Endometrial microvascular endothelial cells (primary cell): ENCODE measurements around the gene NDUFS1. TPM values are rescaled to one million over a fixed set of nuclear protein-coding genes. Genes with fewer than 3 reads are reported as not detected.
"Not testable (repeated sequence)": the region's sequence is repeated elsewhere in the genome, so short reads cannot be mapped to it uniquely, and the experiment has no call there.

ENCODE experiments used
- in situ Hi-C: cut with HindIII; loops from 2 replicates; pipeline ENCODE4 v1.10.0; 2017; ENCODE audit warnings: low sequenced_read_pairs, low pct_unique_long_range_greater_than_20kb; ENCODE audit errors: inconsistent ontology term
- total RNA-seq: library from RNA; depleted of rRNA; stranded (reverse); fragments of >200 nt; gene quantifications from one replicate; pipeline ENCODE4 v1.2.3, GENCODE V29; 2015; ENCODE audit errors: inconsistent ontology term

Gene NDUFS1
- total RNA-seq, 1 donor from 2014 or later: 151 TPM

DNA sequence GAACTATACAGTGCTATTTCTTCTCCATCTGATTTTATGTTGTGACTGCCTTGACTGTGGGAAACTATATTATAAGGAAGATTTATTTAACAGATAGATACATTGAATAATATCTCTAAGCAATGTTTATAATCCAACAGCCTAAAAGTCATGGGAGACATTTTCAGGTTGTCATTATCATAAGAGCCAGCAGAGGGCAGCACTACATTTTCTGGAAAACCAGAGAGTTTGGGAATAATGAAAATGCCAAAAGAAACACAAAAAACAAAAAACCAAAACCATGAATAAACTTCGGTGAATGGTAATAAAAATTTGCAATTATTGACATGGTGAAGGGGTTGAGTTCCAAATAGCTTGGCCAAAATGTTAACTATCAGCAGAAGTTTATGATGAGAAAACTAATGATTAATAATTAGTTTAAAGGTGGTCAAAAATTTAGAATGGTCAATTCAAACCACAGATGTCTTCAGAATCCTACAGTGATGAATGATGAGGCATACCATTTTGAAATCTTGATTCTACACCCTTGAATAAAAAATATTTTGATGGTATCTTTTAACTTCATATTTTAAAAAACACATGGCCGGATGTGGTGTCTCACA is 5.1 kb upstream of the NDUFS1 start:
- in situ Hi-C loops: no loop called here

DNA sequence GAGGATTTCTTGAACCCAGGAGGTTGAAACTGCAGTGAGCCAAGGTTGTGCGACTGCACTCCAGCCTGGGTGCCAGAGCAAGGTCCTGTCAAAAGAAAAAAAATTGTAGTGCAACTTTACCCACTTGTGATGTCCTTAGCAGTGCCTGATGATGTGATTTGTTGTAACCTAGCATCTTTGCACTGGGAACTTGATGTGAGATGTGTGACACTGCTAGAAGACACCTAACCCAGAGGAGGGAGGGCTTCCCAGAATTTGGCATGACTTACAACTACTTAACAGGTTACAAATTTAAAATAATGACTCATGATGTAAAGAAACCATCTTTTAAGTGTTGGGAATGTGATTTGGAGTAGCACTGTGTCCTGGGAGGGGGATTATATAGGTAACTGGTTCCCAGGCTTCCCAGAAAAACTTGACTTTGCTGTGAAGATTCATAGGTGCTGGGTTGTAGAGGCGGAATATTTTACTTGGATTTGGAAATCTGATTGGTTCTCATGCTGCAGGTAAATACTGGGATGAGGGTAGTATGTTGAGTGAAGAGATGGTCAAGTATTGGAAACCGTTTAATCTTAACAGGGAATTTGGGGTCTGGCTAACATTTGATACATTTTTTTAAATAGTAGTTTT is 4.1 kb upstream of the NDUFS1 start:
- in situ Hi-C loops: no loop called here

DNA sequence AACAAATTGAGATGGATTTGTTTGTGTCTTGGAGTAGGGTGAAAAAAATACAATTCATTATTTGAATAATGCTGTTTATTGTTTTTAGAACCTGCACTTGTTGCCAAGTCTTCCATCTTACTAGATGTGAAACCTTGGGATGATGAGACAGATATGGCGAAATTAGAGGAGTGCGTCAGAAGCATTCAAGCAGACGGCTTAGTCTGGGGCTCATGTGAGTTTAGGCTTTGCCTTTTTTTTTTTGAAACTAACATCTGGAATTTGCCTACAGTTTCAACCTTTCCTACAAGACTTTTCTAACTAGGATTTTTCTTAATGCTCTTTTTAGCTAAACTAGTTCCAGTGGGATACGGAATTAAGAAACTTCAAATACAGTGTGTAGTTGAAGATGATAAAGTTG is 3.2 kb upstream of the NDUFS1 start:
- in situ Hi-C loops: not testable (repeated sequence)

DNA sequence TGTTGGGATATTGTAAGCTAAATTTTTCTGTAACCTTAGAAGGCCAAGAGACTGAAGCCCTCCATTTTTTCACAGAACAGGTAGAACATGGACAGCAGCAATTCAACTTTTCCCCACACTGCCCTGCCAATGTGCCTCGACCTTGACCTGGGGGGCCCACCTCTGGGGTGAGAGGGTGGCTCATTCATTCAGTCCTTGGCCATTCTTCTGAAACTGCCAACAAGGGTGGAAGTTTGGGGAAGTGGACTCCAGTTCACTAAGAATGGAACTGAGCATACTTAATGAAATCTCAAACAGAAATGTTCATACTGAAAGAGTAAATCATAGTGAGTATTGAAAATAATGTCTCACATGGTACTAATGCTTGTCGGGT is 1.5 kb upstream of the NDUFS1 start:
- in situ Hi-C loops: no loop called here

DNA sequence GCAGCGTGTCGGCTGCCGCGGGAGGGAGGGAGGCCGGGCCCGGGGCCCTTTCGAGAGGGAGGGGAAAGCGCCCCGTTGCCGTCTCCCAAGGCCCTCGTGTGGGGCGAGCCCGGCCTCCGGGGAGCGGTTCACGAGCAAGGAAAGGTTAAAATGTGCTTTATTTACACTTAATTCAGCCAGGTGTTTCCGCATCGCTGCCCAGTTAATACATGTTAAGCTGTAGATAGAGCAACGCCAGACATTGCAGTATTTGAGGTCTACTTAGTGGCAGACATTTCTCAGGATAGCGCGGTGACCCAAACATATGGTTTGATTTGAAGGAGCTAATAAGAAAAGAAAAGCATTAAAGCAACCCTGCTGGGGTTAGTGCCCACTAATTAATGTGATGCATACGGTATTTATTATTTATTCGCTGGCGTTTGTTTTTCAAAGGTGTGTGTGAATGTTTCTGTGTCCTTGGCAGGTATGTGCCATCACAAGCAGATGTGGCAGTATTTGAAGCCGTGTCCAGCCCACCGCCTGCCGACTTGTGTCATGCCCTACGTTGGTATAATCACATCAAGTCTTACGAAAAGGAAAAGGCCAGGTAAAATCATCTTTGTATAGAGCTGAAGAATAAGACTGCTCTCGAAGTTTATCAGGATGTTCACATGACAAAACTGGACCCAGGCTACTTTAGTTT is 1.0 kb upstream of the NDUFS1 start:
- in situ Hi-C loops: no loop called here

DNA sequence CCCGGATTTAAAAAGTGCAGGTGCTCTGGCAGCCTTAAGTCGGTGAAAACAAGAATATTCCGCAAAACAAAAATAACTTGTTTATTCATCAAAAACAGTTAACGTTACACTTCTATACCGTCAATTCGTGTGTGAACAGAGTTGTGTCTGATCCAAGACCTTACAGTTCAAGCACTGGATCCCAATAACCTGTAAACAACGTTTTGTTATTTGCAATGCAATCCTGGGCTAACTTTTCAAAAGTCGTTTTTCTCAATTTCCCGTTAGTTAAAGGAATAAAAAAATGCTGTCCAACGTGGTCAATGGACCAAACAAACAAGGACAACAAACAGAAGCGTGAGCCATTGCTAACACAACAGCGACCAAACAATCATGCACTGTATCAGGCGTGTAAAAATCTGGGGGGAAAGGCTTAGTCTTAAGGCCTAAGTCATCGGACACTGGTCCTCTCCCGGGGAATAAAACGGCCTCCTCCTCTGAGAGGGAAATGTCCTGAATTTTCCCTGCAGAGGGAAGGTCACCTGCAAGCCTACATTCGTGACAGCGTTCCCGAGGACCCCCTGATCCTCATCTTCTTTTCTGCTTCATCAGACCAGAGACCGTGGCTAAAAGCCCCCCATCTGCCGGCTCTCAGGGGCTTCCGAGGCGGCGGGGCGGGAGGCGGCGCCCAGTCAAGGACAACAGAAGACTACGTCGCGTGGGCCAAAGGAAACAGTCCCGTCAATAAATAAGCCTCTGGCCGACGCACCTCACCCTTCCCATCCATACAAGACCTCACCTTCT is 490 bp downstream of the NDUFS1 start:
- in situ Hi-C loops: no loop called here

DNA sequence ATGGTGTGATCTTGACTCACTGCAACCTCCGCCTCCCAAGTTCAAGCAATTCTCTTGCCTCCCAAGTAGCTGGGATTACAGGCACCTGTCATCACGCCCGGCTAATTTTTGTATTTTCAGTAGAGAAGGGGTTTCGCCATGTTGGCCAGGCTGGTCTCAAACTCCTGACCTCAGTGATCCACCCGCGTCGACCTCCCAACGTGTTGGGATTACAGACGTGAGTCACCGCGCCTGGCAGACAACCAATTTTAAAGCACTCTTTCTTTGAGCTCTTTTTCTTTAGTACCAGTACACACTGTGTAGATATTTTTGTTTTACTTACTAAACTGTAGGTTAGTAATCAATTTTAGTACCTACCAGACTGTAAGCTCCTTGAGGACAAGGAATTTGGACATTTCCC is 2.2 kb downstream of the NDUFS1 start:
- in situ Hi-C loops: not testable (repeated sequence)

DNA sequence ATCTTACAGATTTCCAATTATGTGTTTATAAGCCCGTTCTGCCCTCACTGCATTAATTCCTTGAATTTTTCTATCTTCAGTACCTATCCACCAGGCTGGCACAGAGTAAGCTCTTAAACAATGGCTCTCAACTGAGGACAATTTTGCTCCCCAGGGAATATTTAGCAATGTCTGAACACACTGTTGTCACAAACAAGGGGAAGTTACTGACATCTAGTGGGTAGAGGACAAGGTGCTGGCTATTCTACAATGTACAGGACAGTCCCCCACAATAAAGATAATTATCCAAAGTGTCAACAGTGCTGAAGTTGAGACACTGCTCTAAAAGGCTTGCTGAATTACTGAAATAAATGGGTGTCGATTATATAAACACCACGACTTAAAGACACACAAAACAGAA is 5.0 kb downstream of the NDUFS1 start:
- in situ Hi-C loops: no loop called here

DNA sequence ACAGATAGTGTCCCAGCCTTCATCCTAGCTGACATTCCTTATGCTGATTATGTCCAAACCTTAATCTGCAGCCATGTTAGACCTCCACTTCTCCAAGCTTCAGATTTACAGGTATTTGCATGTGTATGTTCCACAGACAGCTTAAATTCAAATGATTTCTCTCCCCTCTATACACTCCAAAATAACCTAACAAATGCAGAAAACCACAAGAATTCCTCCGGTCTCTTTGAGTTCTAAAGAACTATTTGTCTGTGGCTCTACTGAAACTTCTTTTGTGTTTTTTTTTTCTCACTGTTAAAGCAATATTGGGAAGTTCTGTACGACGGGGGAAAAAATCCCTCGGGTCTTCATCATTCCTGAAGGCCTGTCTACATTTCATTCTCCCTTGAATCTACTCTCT is 8.6 kb downstream of the NDUFS1 start:
- in situ Hi-C loops: no loop called here

DNA sequence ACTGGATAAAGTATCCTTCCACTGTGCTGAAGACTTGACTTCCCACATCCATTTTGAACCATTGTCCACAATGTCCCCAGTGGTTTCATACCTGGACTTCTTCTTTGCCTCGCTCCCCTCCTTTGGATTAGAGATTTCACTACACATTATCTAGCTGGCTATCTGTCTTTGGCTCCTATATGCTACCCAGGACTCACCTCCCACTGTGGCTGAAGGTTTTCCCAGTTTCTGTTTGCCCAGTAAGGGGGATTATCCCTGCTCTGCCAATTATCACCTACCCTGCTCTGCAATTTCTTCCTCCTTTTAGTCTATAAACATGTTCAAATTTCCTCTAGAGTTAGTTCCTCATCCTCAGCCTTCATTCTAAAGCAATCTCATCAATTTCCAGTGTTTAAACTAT is 9.1 kb downstream of the NDUFS1 start:
- in situ Hi-C loops: no loop called here

DNA sequence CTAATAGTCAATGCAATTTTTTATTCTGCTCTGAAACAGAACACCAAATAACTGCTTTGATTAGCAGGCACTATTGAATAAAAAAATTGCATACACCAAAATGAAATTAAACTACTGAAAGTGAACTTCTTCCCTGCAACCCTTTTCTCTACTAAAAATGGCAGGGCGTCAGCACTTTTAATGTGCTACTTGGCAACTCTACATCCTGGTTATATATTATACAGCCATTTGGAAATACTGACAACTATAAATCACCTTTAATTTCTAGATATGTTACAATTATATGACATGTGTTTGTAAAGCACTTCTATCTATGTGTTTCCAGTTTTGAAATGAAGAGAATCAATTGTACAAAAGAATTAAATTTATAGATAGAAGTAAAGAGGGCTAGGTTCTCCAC is 9.9 kb downstream of the NDUFS1 start:
- in situ Hi-C loops: no loop called here

DNA sequence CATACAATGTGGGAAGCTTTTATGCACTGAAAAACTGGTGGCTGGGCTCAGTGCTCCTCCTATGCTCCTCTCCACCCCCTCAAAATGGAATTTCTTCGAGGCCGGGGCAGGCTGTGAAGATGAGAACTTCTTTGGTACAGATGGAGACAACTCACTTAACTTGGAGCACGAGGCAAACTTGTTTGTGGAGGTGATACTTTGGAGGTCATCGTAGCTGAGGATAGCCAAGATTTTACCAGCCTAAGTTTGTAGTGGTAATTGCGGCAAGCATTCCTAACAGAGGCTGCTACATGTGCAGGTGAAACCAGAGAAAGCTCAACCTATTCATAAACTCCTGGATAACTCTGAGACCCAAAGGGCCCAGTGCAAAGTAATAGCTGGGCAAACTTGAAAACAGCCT is 13.6 kb downstream of the NDUFS1 start:
- in situ Hi-C loops: no loop called here

DNA sequence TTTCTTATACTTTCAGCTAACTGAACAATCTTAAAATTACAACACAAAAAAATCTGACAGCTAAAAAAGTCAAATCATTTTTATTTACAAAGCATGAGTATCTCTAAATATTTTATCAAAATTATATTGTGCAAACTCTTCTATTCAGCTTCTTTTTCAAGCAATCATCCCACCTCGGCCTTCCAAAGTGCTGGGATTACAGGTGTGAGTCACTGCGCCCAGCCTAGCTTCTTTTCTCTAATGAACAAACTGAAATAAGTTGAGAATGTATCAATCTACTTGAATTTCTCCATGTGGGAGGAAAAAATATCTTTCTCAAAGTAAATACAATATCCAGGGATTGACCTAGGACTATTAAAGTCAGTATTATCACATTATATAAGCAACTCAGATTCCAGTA is 14.9 kb downstream of the NDUFS1 start:
- in situ Hi-C loops: no loop called here

DNA sequence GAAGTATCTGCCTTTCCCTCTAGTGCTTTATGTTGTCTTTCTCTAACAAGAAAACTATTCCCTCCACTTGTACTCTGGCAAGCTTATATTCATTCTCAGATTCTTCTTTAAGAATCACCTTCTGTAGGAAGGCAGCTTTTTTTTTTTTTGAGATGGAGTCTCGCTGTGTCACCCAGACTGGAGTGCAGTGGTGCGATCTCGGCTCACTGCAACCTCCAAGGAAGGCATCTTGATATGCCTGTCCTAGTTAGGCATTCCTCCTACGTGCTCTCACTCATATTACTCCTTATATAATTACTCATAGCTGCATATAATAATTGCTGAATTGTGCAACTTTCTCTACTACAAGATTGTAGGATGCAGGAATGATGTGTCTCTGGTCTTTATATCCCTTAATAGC is 15.8 kb downstream of the NDUFS1 start:
- in situ Hi-C loops: no loop called here

DNA sequence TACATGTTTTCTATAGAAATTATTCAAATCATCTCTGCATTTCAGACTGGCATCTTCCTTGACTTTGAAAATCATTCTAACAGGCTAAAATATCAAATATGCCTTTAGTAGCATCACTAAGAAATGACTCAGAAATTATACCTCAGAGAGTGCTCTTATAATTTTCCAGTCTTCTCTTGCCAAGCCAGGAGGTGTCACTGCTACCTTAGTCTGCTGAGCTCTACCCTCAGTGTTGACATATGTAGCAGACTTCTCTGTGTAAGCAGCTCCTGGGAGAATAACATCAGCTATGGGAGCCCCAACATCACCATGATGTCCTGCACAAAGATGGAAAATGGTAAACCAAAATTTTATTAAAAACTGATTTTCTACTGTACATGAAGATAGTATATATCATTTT is 31.6 kb downstream of the NDUFS1 start:
- in situ Hi-C loops: no loop called here

DNA sequence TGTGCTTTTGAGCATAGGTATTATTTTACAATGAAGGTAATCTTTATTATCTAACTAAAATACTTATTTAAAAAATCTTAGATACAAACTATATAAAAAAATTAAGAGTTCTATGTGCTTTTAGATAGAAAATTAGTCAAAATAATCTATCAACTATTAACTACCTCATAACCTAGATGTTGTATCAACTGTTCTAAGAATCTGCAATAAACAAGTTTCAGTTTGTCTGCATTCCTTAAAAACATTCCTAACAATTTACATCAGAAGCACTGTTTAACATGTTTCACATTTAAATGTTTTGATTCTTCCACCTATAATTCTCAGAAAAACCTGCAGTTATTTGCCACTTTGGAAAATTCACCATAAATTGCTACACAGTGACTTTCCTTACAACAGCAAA is 33.3 kb downstream of the NDUFS1 start:
- in situ Hi-C loops: no loop called here

DNA sequence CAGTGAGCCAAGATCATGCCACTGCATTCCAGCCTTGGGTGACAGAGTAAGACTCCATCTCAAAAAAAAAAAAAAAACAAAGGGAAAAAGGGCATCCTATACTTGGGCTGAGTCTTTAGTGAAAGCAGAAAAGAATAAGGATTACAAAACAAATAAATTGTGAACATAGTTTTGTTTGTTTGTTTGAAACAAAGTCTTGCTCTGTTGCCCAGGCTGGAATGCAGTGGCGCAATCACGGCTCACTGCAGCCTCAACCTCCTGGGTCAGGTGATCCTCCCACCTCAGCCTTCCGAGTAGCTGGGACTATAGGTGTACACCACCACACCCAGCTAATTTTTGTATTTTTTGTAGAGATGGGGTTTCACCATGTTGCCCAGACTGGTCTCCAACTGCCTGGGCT is 36.7 kb downstream of the NDUFS1 start:
- in situ Hi-C loops: not testable (repeated sequence)

DNA sequence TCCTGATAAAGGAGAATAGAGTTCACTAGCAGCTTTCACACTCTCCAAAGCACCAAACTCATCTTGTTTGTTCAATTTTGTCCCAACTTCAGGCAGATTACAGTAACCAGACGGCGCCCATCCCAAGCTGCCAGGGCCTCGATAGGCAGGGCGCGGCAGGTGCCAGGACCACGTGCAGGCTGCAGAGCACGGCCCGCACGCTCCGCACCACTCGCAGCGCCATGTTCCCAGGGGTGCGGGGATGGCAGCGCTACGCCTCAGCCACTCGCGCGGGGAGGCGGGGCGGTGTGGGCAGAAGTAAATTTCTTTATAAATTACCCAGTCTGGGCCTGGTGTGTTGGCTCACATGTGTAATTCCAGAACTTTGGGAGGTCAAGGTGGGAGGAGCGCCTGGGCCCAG is 43.0 kb downstream of the NDUFS1 start:
- in situ Hi-C loops: no loop called here

DNA sequence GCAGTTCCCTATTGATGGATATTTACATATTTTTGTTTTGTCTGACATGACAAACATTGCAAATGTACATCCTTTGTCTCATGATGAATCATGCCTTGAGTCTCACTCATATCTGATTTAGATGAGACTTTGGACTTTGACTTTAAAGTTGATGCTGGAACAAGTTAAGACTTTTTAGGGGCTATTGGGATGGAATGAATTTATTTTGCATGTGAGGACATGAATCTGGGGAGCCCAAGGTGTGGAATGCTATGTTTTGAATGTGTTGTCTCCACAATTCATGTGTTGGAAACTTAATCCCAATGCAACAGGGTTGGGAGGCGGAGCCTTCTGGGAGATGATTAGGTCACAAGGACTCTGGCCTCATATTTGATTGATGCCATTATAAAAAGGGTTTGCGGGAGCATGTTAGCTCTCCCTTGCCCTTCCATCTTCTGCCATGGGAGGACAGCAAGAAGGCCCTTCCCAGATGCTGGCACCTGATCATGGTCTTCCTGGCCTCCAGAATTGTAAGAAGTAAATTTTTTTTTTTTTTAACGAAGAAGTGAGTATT is 44.1 kb downstream of the NDUFS1 start:
- in situ Hi-C loops: no loop called here
